ENCODE measurements around the gene REPIN1.

GRCh38 chr7:150388306-150388705 lies 19.7 kb downstream of the REPIN1 start:
- no peak for TF ChIP-seq EP300 (IDR thresholded peaks at IDR 0.05)
- no peak for TF ChIP-seq CTCF (IDR thresholded peaks at IDR 0.05)
- TF ChIP-seq REST (IDR thresholded peaks at IDR 0.05), result no peak
- no peak for TF ChIP-seq CHD2 (IDR thresholded peaks at IDR 0.05; ENCODE audit: low read length, partially characterized antibody)
- TF ChIP-seq MAZ (IDR thresholded peaks at IDR 0.05; ENCODE audit: borderline replicate concordance, low read depth, low read length), result no peak
- no peak for TF ChIP-seq EHMT2 (IDR thresholded peaks at IDR 0.05; ENCODE audit: low read depth)
- no peak for TF ChIP-seq RFX5 (IDR thresholded peaks at IDR 0.05)
- no peak for TF ChIP-seq POLR2A (IDR thresholded peaks at IDR 0.05; ENCODE audit: low read length)
- TF ChIP-seq KDM1A (IDR thresholded peaks at IDR 0.05; ENCODE audit: low read depth), result no peak
- TF ChIP-seq MAX (IDR thresholded peaks at IDR 0.05), result no peak
- TF ChIP-seq NPAS2 (CRISPR knock-in tag; IDR thresholded peaks at IDR 0.05; ENCODE audit: borderline replicate concordance), result no peak
- no peak for TF ChIP-seq POLR2AphosphoS2 (conservative IDR thresholded peaks at IDR 0.05; ENCODE audit: low read length)
- TF ChIP-seq SREBF2 (IDR thresholded peaks at IDR 0.05), result no peak

Data from A549 (cell line).